Neural progenitor cell (in vitro differentiated cells): Measurements from ENCODE around the gene ARPP21. TPM values are rescaled to one million over a fixed set of nuclear protein-coding genes. Genes with fewer than 3 reads are reported as not detected.

Source experiments
- DNase-seq: peaks from one replicate; pipeline ENCODE4 v3.0.0-alpha.2; 2016; ENCODE audit warnings: low spot score
- H2AFZ ChIP-seq: fragments of 200-600 bp; sonication (generic); replicated peaks from 2 replicates; pipeline ENCODE4 v1.6.1; 2016; ENCODE audit warnings: antibody characterized with exemption
- H3F3A ChIP-seq: fragments of 200-600 bp; sonication (generic); 2 replicates; pipeline ENCODE4 v1.6.1; 2016; ENCODE audit warnings: antibody characterized with exemption, low read depth
- H3K27ac ChIP-seq: fragments of 200-600 bp; sonication (generic); 2 replicates; pipeline ENCODE4 v1.5.1; 2016; ENCODE audit warnings: mild to moderate bottlenecking
- H3K27me3 ChIP-seq: fragments of 200-600 bp; sonication (generic); 2 replicates; pipeline ENCODE4 v1.6.1; 2016; ENCODE audit warnings: mild to moderate bottlenecking, moderate library complexity
- H3K36me3 ChIP-seq: fragments of 200-600 bp; sonication (generic); 2 replicates; pipeline ENCODE4 v1.5.1; 2016
- H3K4me1 ChIP-seq: fragments of 200-600 bp; sonication (generic); 2 replicates; pipeline ENCODE4 v1.6.1; 2016; ENCODE audit warnings: mixed run types
- H3K4me2 ChIP-seq: fragments of 200-600 bp; sonication (generic); 2 replicates; pipeline ENCODE4 v1.6.1; 2016
- H3K4me3 ChIP-seq: fragments of 200-600 bp; sonication (generic); 2 replicates; pipeline ENCODE4 v1.5.1; 2016
- H3K79me2 ChIP-seq: fragments of 200-600 bp; sonication (generic); 2 replicates; pipeline ENCODE4 v1.6.1; 2016; ENCODE audit warnings: low read depth
- H3K9ac ChIP-seq: fragments of 200-600 bp; sonication (generic); 2 replicates; pipeline ENCODE4 v1.6.1; 2016
- H3K9me3 ChIP-seq: fragments of 200-600 bp; sonication (generic); 2 replicates; pipeline ENCODE4 v1.5.1; 2016; ENCODE audit warnings: low read depth
- H4K20me1 ChIP-seq: fragments of 200-600 bp; sonication (generic); 2 replicates; pipeline ENCODE4 v1.6.1; 2016; ENCODE audit warnings: low read depth
- H3K27ac Mint-ChIP-seq: 3 replicates; pipeline ENCODE4 v1.8.0; 2021; ENCODE audit warnings: mixed read lengths
- H3K27me3 Mint-ChIP-seq: 2 replicates; pipeline ENCODE4 v1.8.0; 2022; ENCODE audit warnings: low read depth, mild to moderate bottlenecking, inconsistent platforms, moderate library complexity, mixed read lengths; ENCODE audit not compliant: insufficient read depth
- H3K36me3 Mint-ChIP-seq: 3 replicates; pipeline ENCODE4 v1.8.0; 2021; ENCODE audit warnings: mixed read lengths
- H3K4me1 Mint-ChIP-seq: 3 replicates; pipeline ENCODE4 v1.8.0; 2021; ENCODE audit warnings: mixed read lengths
- H3K4me3 Mint-ChIP-seq: 3 replicates; pipeline ENCODE4 v1.8.0; 2021; ENCODE audit warnings: mild to moderate bottlenecking, moderate library complexity, mixed read lengths
- H3K9me3 Mint-ChIP-seq: 3 replicates; pipeline ENCODE4 v1.8.0; 2020; ENCODE audit warnings: mixed read lengths
- EZH2 ChIP-seq: fragments of 200-600 bp; sonication (generic); IDR thresholded peaks from 2 replicates; pipeline ENCODE4 v1.6.1; 2017; ENCODE audit warnings: antibody characterized with exemption, mild to moderate bottlenecking, moderate library complexity
- EZH2phosphoT487 ChIP-seq: fragments of 200-600 bp; sonication (generic); IDR thresholded peaks from 2 replicates; pipeline ENCODE4 v1.6.1; 2017; ENCODE audit warnings: antibody characterized with exemption
- total RNA-seq: library from RNA; depleted of rRNA; stranded (reverse); fragments of >200 nt; gene quantifications from 2 replicates; pipeline ENCODE4 v1.2.3, GENCODE V29; 2015; ENCODE audit warnings: low replicate concordance
- TF ChIP-seq, protein P1 (sequence below): fragments of 200-600 bp; sonication (generic); IDR thresholded peaks from 2 replicates; pipeline ENCODE4 v1.5.1; 2017; ENCODE audit warnings: antibody characterized with exemption, mild to moderate bottlenecking

ARPP21 gene
- total RNA-seq, 1 donor from 2014 or later, result not detected

DNA sequence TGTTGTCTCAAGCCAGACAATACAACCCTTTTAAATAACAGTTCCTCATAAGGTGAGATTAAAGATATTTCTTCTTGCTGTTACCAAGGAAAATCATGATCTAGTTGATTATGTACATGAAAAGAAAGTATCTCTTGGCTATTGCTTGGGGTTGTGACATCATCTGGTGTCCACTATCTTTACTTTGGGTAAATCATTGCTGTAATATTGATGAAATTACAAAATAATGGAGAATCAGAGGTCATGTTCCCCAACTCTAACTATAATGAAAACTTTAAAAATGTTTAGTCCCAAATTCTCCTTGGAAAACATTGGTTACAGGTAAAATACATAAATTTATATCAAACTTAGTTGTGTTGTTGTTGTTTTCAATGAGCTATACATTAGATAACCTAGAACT lies 142.2 kb downstream of the ARPP21 start:
- H3K9me3 Mint-ChIP-seq, result no peaks in the 10 kb centered on the region
- H3K4me1 Mint-ChIP-seq, result peaks cover 26% of the 10 kb centered on the region
- peak overlapping the region; percentile 48 for H2AFZ ChIP-seq
- no peaks in the 10 kb centered on the region for H3K36me3 Mint-ChIP-seq
- peaks cover 2% of the 10 kb centered on the region for H3K27me3 Mint-ChIP-seq
- no peak overlapping the region for H3K27ac ChIP-seq
- H3K36me3 ChIP-seq, result no peaks in the 10 kb centered on the region
- peaks cover 5% of the 10 kb centered on the region for H3K4me1 ChIP-seq
- H4K20me1 ChIP-seq, result no peaks in the 10 kb centered on the region
- H3K79me2 ChIP-seq, result no peaks in the 10 kb centered on the region
- H3K27me3 ChIP-seq, result no peaks in the 10 kb centered on the region
- no peaks in the 10 kb centered on the region for H3K9me3 ChIP-seq
- H3K9ac ChIP-seq, result no peak overlapping the region
- no peak overlapping the region for H3K4me3 ChIP-seq
- H3K4me3 Mint-ChIP-seq, result no peak overlapping the region
- H3K27ac Mint-ChIP-seq, result no peak overlapping the region
- H3K4me2 ChIP-seq, result no peak overlapping the region
- no peak for DNase-seq
- H3F3A ChIP-seq, result no peaks in the 10 kb centered on the region
- TF ChIP-seq, protein P1, sequence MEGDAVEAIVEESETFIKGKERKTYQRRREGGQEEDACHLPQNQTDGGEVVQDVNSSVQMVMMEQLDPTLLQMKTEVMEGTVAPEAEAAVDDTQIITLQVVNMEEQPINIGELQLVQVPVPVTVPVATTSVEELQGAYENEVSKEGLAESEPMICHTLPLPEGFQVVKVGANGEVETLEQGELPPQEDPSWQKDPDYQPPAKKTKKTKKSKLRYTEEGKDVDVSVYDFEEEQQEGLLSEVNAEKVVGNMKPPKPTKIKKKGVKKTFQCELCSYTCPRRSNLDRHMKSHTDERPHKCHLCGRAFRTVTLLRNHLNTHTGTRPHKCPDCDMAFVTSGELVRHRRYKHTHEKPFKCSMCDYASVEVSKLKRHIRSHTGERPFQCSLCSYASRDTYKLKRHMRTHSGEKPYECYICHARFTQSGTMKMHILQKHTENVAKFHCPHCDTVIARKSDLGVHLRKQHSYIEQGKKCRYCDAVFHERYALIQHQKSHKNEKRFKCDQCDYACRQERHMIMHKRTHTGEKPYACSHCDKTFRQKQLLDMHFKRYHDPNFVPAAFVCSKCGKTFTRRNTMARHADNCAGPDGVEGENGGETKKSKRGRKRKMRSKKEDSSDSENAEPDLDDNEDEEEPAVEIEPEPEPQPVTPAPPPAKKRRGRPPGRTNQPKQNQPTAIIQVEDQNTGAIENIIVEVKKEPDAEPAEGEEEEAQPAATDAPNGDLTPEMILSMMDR, result no peak
- no peak for TF ChIP-seq EZH2
- TF ChIP-seq EZH2phosphoT487, result no peak

GRCh38 chr3:35782355-35782754 lies 143.0 kb downstream of the ARPP21 start:
- H3F3A ChIP-seq, result no peaks in the 10 kb centered on the region
- H3K4me1 ChIP-seq, result peaks cover 5% of the 10 kb centered on the region
- no peak overlapping the region for H3K4me2 ChIP-seq
- H3K27ac Mint-ChIP-seq, result no peak overlapping the region
- no peaks in the 10 kb centered on the region for H3K36me3 Mint-ChIP-seq
- no peak overlapping the region for H3K4me3 Mint-ChIP-seq
- H3K9ac ChIP-seq, result no peak overlapping the region
- H3K27me3 Mint-ChIP-seq, result peaks cover 3% of the 10 kb centered on the region
- peaks cover 26% of the 10 kb centered on the region for H3K4me1 Mint-ChIP-seq
- H3K36me3 ChIP-seq, result no peaks in the 10 kb centered on the region
- no peaks in the 10 kb centered on the region for H3K9me3 ChIP-seq
- no peak for DNase-seq
- H3K4me3 ChIP-seq, result no peak overlapping the region
- H4K20me1 ChIP-seq, result no peaks in the 10 kb centered on the region
- no peak overlapping the region for H3K27ac ChIP-seq
- H3K27me3 ChIP-seq, result no peaks in the 10 kb centered on the region
- H3K79me2 ChIP-seq, result no peaks in the 10 kb centered on the region
- H2AFZ ChIP-seq, result no peak overlapping the region
- TF ChIP-seq, protein P1, result no peak
- no peak for TF ChIP-seq EZH2
- no peak for TF ChIP-seq EZH2phosphoT487
- H3K9me3 Mint-ChIP-seq, result no peaks in the 10 kb centered on the region

GRCh38 chr3:35784169-35784568 lies 144.8 kb downstream of the ARPP21 start:
- no peaks in the 10 kb centered on the region for H3K9me3 Mint-ChIP-seq
- H3K36me3 ChIP-seq, result no peaks in the 10 kb centered on the region
- peaks cover 5% of the 10 kb centered on the region for H3K4me1 ChIP-seq
- no peaks in the 10 kb centered on the region for H4K20me1 ChIP-seq
- no peaks in the 10 kb centered on the region for H3F3A ChIP-seq
- H3K9me3 ChIP-seq, result no peaks in the 10 kb centered on the region
- no peak for DNase-seq
- no peak overlapping the region for H3K4me2 ChIP-seq
- H3K4me1 Mint-ChIP-seq, result peaks cover 28% of the 10 kb centered on the region
- H2AFZ ChIP-seq, result no peak overlapping the region
- no peak overlapping the region for H3K4me3 ChIP-seq
- no peak overlapping the region for H3K27ac ChIP-seq
- no peak overlapping the region for H3K4me3 Mint-ChIP-seq
- H3K27ac Mint-ChIP-seq, result no peak overlapping the region
- no peak for TF ChIP-seq EZH2phosphoT487
- TF ChIP-seq, protein P1, result no peak
- TF ChIP-seq EZH2, result no peak
- no peaks in the 10 kb centered on the region for H3K36me3 Mint-ChIP-seq
- H3K79me2 ChIP-seq, result no peaks in the 10 kb centered on the region
- no peak overlapping the region for H3K9ac ChIP-seq
- no peaks in the 10 kb centered on the region for H3K27me3 ChIP-seq
- H3K27me3 Mint-ChIP-seq, result peaks cover 3% of the 10 kb centered on the region
